ENCODE measurements around the gene MEGF6.

The MEGF6 gene

GRCh38 chr1:3563125-3563524 lies 48.2 kb downstream of the MEGF6 start:
- no peaks in the 10 kb centered on the region for H3F3A ChIP-seq (ENCODE audit: control insufficient read depth, insufficient read depth)
- H3K9me2 ChIP-seq (replicated peaks; ENCODE audit: control insufficient read depth, low read length): no peaks in the 10 kb centered on the region
- no peaks in the 10 kb centered on the region for H3K79me2 ChIP-seq (ENCODE audit: control insufficient read depth, low read length)
- no peaks in the 10 kb centered on the region for H3K9me3 ChIP-seq (ENCODE audit: control insufficient read depth, insufficient read depth, low read length)
- H3K27ac ChIP-seq (ENCODE audit: low read depth, low read length): no peak overlapping the region
- no peaks in the 10 kb centered on the region for H3K36me3 ChIP-seq (ENCODE audit: control insufficient read depth, low read length)
- H3K27me3 ChIP-seq (ENCODE audit: control insufficient read depth, low read length): no peaks in the 10 kb centered on the region
- no peak overlapping the region for H3K4me2 ChIP-seq (ENCODE audit: low read length)
- no peaks in the 10 kb centered on the region for H4K20me1 ChIP-seq (ENCODE audit: control insufficient read depth, insufficient read depth, low read depth, low read length)
- no peak for TF ChIP-seq CTCF (IDR thresholded peaks at IDR 0.05; ENCODE audit: low read depth, low read length, poor library complexity, severe bottlenecking)
- no peak overlapping the region for H3K4me3 ChIP-seq (ENCODE audit: low read length)
- no peaks in the 10 kb centered on the region for H3K4me1 ChIP-seq (ENCODE audit: control insufficient read depth, low read length)

GRCh38 chr1:3562712-3563111 lies 48.6 kb downstream of the MEGF6 start:
- H3K9me2 ChIP-seq (replicated peaks; ENCODE audit: control insufficient read depth, low read length): no peaks in the 10 kb centered on the region
- H3K9me3 ChIP-seq (ENCODE audit: control insufficient read depth, insufficient read depth, low read length): no peaks in the 10 kb centered on the region
- no peaks in the 10 kb centered on the region for H3F3A ChIP-seq (ENCODE audit: control insufficient read depth, insufficient read depth)
- no peak overlapping the region for H3K4me3 ChIP-seq (ENCODE audit: low read length)
- no peaks in the 10 kb centered on the region for H3K36me3 ChIP-seq (ENCODE audit: control insufficient read depth, low read length)
- H3K4me1 ChIP-seq (ENCODE audit: control insufficient read depth, low read length): no peaks in the 10 kb centered on the region
- H3K79me2 ChIP-seq (ENCODE audit: control insufficient read depth, low read length): no peaks in the 10 kb centered on the region
- no peak for TF ChIP-seq EZH2phosphoT487 (IDR thresholded peaks at IDR 0.05; ENCODE audit: borderline replicate concordance, low read length)
- no peak for TF ChIP-seq CTCF (IDR thresholded peaks at IDR 0.05; ENCODE audit: low read depth, low read length, poor library complexity, severe bottlenecking)
- no peak overlapping the region for H3K27ac ChIP-seq (ENCODE audit: low read depth, low read length)
- H3K27me3 ChIP-seq (ENCODE audit: control insufficient read depth, low read length): no peaks in the 10 kb centered on the region
- no peaks in the 10 kb centered on the region for H4K20me1 ChIP-seq (ENCODE audit: control insufficient read depth, insufficient read depth, low read depth, low read length)
- no peak overlapping the region for H3K4me2 ChIP-seq (ENCODE audit: low read length)

GRCh38 chr1:3561702-3562101 lies 49.6 kb downstream of the MEGF6 start:
- Histone ChIP-seq H3K27ac (ENCODE audit: low read depth, low read length) (no peak overlapping the region), H4K20me1 (ENCODE audit: control insufficient read depth, insufficient read depth, low read depth, low read length) (no peaks in the 10 kb centered on the region), H3K4me2 (ENCODE audit: low read length) (no peak overlapping the region), H3K9me2 (replicated peaks; ENCODE audit: control insufficient read depth, low read length) (no peaks in the 10 kb centered on the region), H3K27me3 (ENCODE audit: control insufficient read depth, low read length) (no peaks in the 10 kb centered on the region), H3K4me1 (ENCODE audit: control insufficient read depth, low read length) (no peaks in the 10 kb centered on the region), H3K79me2 (ENCODE audit: control insufficient read depth, low read length) (no peaks in the 10 kb centered on the region), H3K36me3 (ENCODE audit: control insufficient read depth, low read length) (no peaks in the 10 kb centered on the region), H3F3A (ENCODE audit: control insufficient read depth, insufficient read depth) (no peaks in the 10 kb centered on the region), H3K4me3 (ENCODE audit: low read length) (no peak overlapping the region), H3K9me3 (ENCODE audit: control insufficient read depth, insufficient read depth, low read length) (no peaks in the 10 kb centered on the region)
- no peak for TF ChIP-seq CTCF (IDR thresholded peaks at IDR 0.05; ENCODE audit: low read depth, low read length, poor library complexity, severe bottlenecking)
- TF ChIP-seq EZH2phosphoT487 (IDR thresholded peaks at IDR 0.05; ENCODE audit: borderline replicate concordance, low read length): no peak

- H3K4me2 ChIP-seq (ENCODE audit: low read length): no peak overlapping the region
- no peaks in the 10 kb centered on the region for H3K9me3 ChIP-seq (ENCODE audit: control insufficient read depth, insufficient read depth, low read length)
- TF ChIP-seq CTCF (IDR thresholded peaks at IDR 0.05; ENCODE audit: low read depth, low read length, poor library complexity, severe bottlenecking): no peak
- no peak for TF ChIP-seq EZH2phosphoT487 (IDR thresholded peaks at IDR 0.05; ENCODE audit: borderline replicate concordance, low read length)
- no peaks in the 10 kb centered on the region for H3K4me1 ChIP-seq (ENCODE audit: control insufficient read depth, low read length)
- H3K79me2 ChIP-seq (ENCODE audit: control insufficient read depth, low read length): no peaks in the 10 kb centered on the region
- no peaks in the 10 kb centered on the region for H3K9me2 ChIP-seq (replicated peaks; ENCODE audit: control insufficient read depth, low read length)
- no peaks in the 10 kb centered on the region for H3F3A ChIP-seq (ENCODE audit: control insufficient read depth, insufficient read depth)
- no peak overlapping the region for H3K4me3 ChIP-seq (ENCODE audit: low read length)
- H3K27me3 ChIP-seq (ENCODE audit: control insufficient read depth, low read length): no peaks in the 10 kb centered on the region
- no peak overlapping the region for H3K27ac ChIP-seq (ENCODE audit: low read depth, low read length)
- H4K20me1 ChIP-seq (ENCODE audit: control insufficient read depth, insufficient read depth, low read depth, low read length): no peaks in the 10 kb centered on the region
- H3K36me3 ChIP-seq (ENCODE audit: control insufficient read depth, low read length): no peaks in the 10 kb centered on the region
These were observed 50.3 kb downstream of the MEGF6 start for GRCh38 chr1:3560981-3561380.
